ENCODE measurements around the gene TRABD2B.

TRABD2B gene

GRCh38 chr1:47978486-47978885 lies 18.7 kb downstream of the TRABD2B start:
- H2AK5ac ChIP-seq (ENCODE audit: low read length, severe bottlenecking), result no peak overlapping the region
- peak; percentile 51 for DNase-seq
- H3K9ac ChIP-seq (ENCODE audit: low read length), result no peak overlapping the region
- H3K4me1 ChIP-seq (ENCODE audit: control insufficient read depth, insufficient read depth, low read depth, low read length), result no peaks in the 10 kb centered on the region
- H4K91ac ChIP-seq (ENCODE audit: low read length), result no peak overlapping the region
- no peak overlapping the region for H3K14ac ChIP-seq (ENCODE audit: low read length in 2 of 2)
- no peaks in the 10 kb centered on the region for H3K9me3 ChIP-seq (ENCODE audit: control insufficient read depth, low read length)
- no peak overlapping the region for H2BK120ac ChIP-seq (ENCODE audit: low read depth, low read length)
- H3K79me1 ChIP-seq (replicated peaks; ENCODE audit: low read length, poor library complexity, severe bottlenecking), result no peaks in the 10 kb centered on the region
- no peak overlapping the region for H2BK15ac ChIP-seq (ENCODE audit: low read depth, poor library complexity, severe bottlenecking)
- no peaks in the 10 kb centered on the region for H3K36me3 ChIP-seq (ENCODE audit: control insufficient read depth in 1 of 2, insufficient read depth in 2 of 2, low read depth in 1 of 2, low read length in 2 of 2)
- H4K8ac ChIP-seq (ENCODE audit: low read length), result no peak overlapping the region
- peaks cover 10 to 11% of the 10 kb centered on the region in 2 experiments for H3K27me3 ChIP-seq (ENCODE audit: control insufficient read depth in 1 of 2, insufficient read depth in 1 of 2, low read length in 2 of 2)
- 24% methylated on average over 12 of the region's 12 CpGs for WGBS
- H3K18ac ChIP-seq (ENCODE audit: low read depth in 1 of 2, low read length in 2 of 2), result no peak overlapping the region
- no peak overlapping the region for H3K4me3 ChIP-seq (ENCODE audit: insufficient read depth in 1 of 2, low read depth in 1 of 2, low read length in 2 of 2)
- no peak overlapping the region for H2BK5ac ChIP-seq (ENCODE audit: low read depth, low read length, poor library complexity, severe bottlenecking)
- H3K23ac ChIP-seq (ENCODE audit: low read length in 2 of 2), result no peak overlapping the region
- no peak overlapping the region for H3K27ac ChIP-seq (ENCODE audit: low read length, poor library complexity, severe bottlenecking)
- no peak overlapping the region for H2AFZ ChIP-seq (ENCODE audit: low read depth, low read length)
- H2BK12ac ChIP-seq (ENCODE audit: low read length in 2 of 2), result no peak overlapping the region
- no peak overlapping the region for H3K4me2 ChIP-seq (ENCODE audit: low read length, poor library complexity, severe bottlenecking)
- no peak overlapping the region for H3K4ac ChIP-seq (ENCODE audit: low read depth in 1 of 2, low read length in 2 of 2)

GRCh38 chr1:47976728-47977127 lies 20.5 kb downstream of the TRABD2B start:
- Histone ChIP-seq H2BK5ac (ENCODE audit: low read depth, low read length, poor library complexity, severe bottlenecking) (no peak overlapping the region), H3K4ac (ENCODE audit: low read depth in 1 of 2, low read length in 2 of 2) (no peak overlapping the region), H3K4me3 (ENCODE audit: insufficient read depth in 1 of 2, low read depth in 1 of 2, low read length in 2 of 2) (no peak overlapping the region), H3K27me3 (ENCODE audit: control insufficient read depth in 1 of 2, insufficient read depth in 1 of 2, low read length in 2 of 2) (peaks cover 0 to 7% of the 10 kb centered on the region in 2 experiments), H2AFZ (ENCODE audit: low read depth, low read length) (no peak overlapping the region), H3K36me3 (ENCODE audit: control insufficient read depth in 1 of 2, insufficient read depth in 2 of 2, low read depth in 1 of 2, low read length in 2 of 2) (no peaks in the 10 kb centered on the region), H3K9me3 (ENCODE audit: control insufficient read depth, low read length) (no peaks in the 10 kb centered on the region), H3K79me1 (replicated peaks; ENCODE audit: low read length, poor library complexity, severe bottlenecking) (no peaks in the 10 kb centered on the region), H3K14ac (ENCODE audit: low read length in 2 of 2) (no peak overlapping the region), H4K8ac (ENCODE audit: low read length) (no peak overlapping the region), H3K4me1 (ENCODE audit: control insufficient read depth, insufficient read depth, low read depth, low read length) (no peaks in the 10 kb centered on the region), H3K27ac (ENCODE audit: low read length, poor library complexity, severe bottlenecking) (no peak overlapping the region), H3K18ac (ENCODE audit: low read depth in 1 of 2, low read length in 2 of 2) (no peak overlapping the region), H3K9ac (ENCODE audit: low read length) (no peak overlapping the region), H2BK15ac (ENCODE audit: low read depth, poor library complexity, severe bottlenecking) (no peak overlapping the region), H2BK120ac (ENCODE audit: low read depth, low read length) (no peak overlapping the region), H3K23ac (ENCODE audit: low read length in 2 of 2) (no peak overlapping the region), H3K4me2 (ENCODE audit: low read length, poor library complexity, severe bottlenecking) (no peak overlapping the region), H4K91ac (ENCODE audit: low read length) (no peak overlapping the region), H2BK12ac (ENCODE audit: low read length in 2 of 2) (no peak overlapping the region), H2AK5ac (ENCODE audit: low read length, severe bottlenecking) (no peak overlapping the region)
- DNase-seq, result no peak
- 88% methylated on average over 2 of the region's 2 CpGs for WGBS

GRCh38 chr1:47976267-47976666 lies 20.9 kb downstream of the TRABD2B start:
- Histone ChIP-seq H2AFZ (ENCODE audit: low read depth, low read length) (no peak overlapping the region), H3K27me3 (ENCODE audit: control insufficient read depth in 1 of 2, insufficient read depth in 1 of 2, low read length in 2 of 2) (peaks cover 0 to 7% of the 10 kb centered on the region in 2 experiments), H3K14ac (ENCODE audit: low read length in 2 of 2) (no peak overlapping the region), H3K9ac (ENCODE audit: low read length) (no peak overlapping the region), H3K27ac (ENCODE audit: low read length, poor library complexity, severe bottlenecking) (no peak overlapping the region), H2AK5ac (ENCODE audit: low read length, severe bottlenecking) (no peak overlapping the region), H2BK5ac (ENCODE audit: low read depth, low read length, poor library complexity, severe bottlenecking) (no peak overlapping the region), H3K4ac (ENCODE audit: low read depth in 1 of 2, low read length in 2 of 2) (no peak overlapping the region), H2BK12ac (ENCODE audit: low read length in 2 of 2) (no peak overlapping the region), H3K18ac (ENCODE audit: low read depth in 1 of 2, low read length in 2 of 2) (no peak overlapping the region), H3K36me3 (ENCODE audit: control insufficient read depth in 1 of 2, insufficient read depth in 2 of 2, low read depth in 1 of 2, low read length in 2 of 2) (no peaks in the 10 kb centered on the region), H3K23ac (ENCODE audit: low read length in 2 of 2) (no peak overlapping the region), H3K9me3 (ENCODE audit: control insufficient read depth, low read length) (no peaks in the 10 kb centered on the region), H4K91ac (ENCODE audit: low read length) (no peak overlapping the region), H3K4me1 (ENCODE audit: control insufficient read depth, insufficient read depth, low read depth, low read length) (no peaks in the 10 kb centered on the region), H3K4me2 (ENCODE audit: low read length, poor library complexity, severe bottlenecking) (no peak overlapping the region), H2BK15ac (ENCODE audit: low read depth, poor library complexity, severe bottlenecking) (no peak overlapping the region), H2BK120ac (ENCODE audit: low read depth, low read length) (no peak overlapping the region), H3K4me3 (ENCODE audit: insufficient read depth in 1 of 2, low read depth in 1 of 2, low read length in 2 of 2) (no peak overlapping the region), H3K79me1 (replicated peaks; ENCODE audit: low read length, poor library complexity, severe bottlenecking) (no peaks in the 10 kb centered on the region), H4K8ac (ENCODE audit: low read length) (no peak overlapping the region)
- 92% methylated on average over 2 of the region's 3 CpGs for WGBS
- DNase-seq, result no peak

- Histone ChIP-seq H3K4ac (ENCODE audit: low read depth in 1 of 2, low read length in 2 of 2) (no peak overlapping the region), H3K9ac (ENCODE audit: low read length) (no peak overlapping the region), H2BK12ac (ENCODE audit: low read length in 2 of 2) (no peak overlapping the region), H3K27me3 (ENCODE audit: control insufficient read depth in 1 of 2, insufficient read depth in 1 of 2, low read length in 2 of 2) (peaks cover 0 to 1% of the 10 kb centered on the region in 2 experiments), H2AK5ac (ENCODE audit: low read length, severe bottlenecking) (no peak overlapping the region), H3K27ac (ENCODE audit: low read length, poor library complexity, severe bottlenecking) (no peak overlapping the region), H2BK5ac (ENCODE audit: low read depth, low read length, poor library complexity, severe bottlenecking) (no peak overlapping the region), H3K4me1 (ENCODE audit: control insufficient read depth, insufficient read depth, low read depth, low read length) (peaks cover 2% of the 10 kb centered on the region), H2AFZ (ENCODE audit: low read depth, low read length) (no peak overlapping the region), H3K4me3 (ENCODE audit: insufficient read depth in 1 of 2, low read depth in 1 of 2, low read length in 2 of 2) (no peak overlapping the region), H2BK120ac (ENCODE audit: low read depth, low read length) (no peak overlapping the region), H3K14ac (ENCODE audit: low read length in 2 of 2) (no peak overlapping the region), H3K9me3 (ENCODE audit: control insufficient read depth, low read length) (no peaks in the 10 kb centered on the region), H3K79me1 (replicated peaks; ENCODE audit: low read length, poor library complexity, severe bottlenecking) (no peaks in the 10 kb centered on the region), H4K91ac (ENCODE audit: low read length) (no peak overlapping the region), H2BK15ac (ENCODE audit: low read depth, poor library complexity, severe bottlenecking) (no peak overlapping the region), H3K23ac (ENCODE audit: low read length in 2 of 2) (no peak overlapping the region), H3K18ac (ENCODE audit: low read depth in 1 of 2, low read length in 2 of 2) (no peak overlapping the region), H4K8ac (ENCODE audit: low read length) (no peak overlapping the region), H3K4me2 (ENCODE audit: low read length, poor library complexity, severe bottlenecking) (no peak overlapping the region), H3K36me3 (ENCODE audit: control insufficient read depth in 1 of 2, insufficient read depth in 2 of 2, low read depth in 1 of 2, low read length in 2 of 2) (no peaks in the 10 kb centered on the region)
- WGBS, result 64% methylated on average over 2 of the region's 3 CpGs
- DNase-seq, result no peak
Observed at GRCh38 chr1:47975302-47975921, 21.8 kb downstream of the TRABD2B start.
